CD8-positive, alpha-beta memory T cell (primary cell): ENCODE data around the gene LRRC71. TPM values are rescaled to one million over a fixed set of nuclear protein-coding genes. Genes with fewer than 3 reads are reported as not detected.
A peak's percentile ranks its signal among the peaks of the same experiment; 100 is the strongest.

Experiments
- CTCF ChIA-PET: fragments of 350-600 bp; sonication (Branson Sonifier 250); formaldehyde crosslinking; loops from one replicate; lab custom pipeline; 2021; ENCODE audit warnings: antibody characterized with exemption; lab: Charles Lee
- POLR2A ChIA-PET: fragments of 350-600 bp; sonication (Branson Sonifier 250); formaldehyde crosslinking; loops from one replicate; lab custom pipeline; 2021; ENCODE audit warnings: antibody characterized with exemption; lab: Charles Lee
- DNase-seq, 5 donors: peaks; one replicate each; pipeline versions ENCODE4 v3.0.0 to v3.0.0-alpha.2; 2020 to 2022; ENCODE audit warnings: mixed read lengths in 1 of 5
- H3K27ac ChIP-seq: one replicate; pipeline ENCODE4 v1.7.0; 2013; ENCODE audit warnings: low read depth, mild to moderate bottlenecking, low read length, moderate library complexity
- H3K27me3 ChIP-seq: 2 replicates; pipeline ENCODE4 v1.7.0; 2013; ENCODE audit warnings: low read length, mild to moderate bottlenecking; ENCODE audit not compliant: insufficient read depth, poor library complexity, severe bottlenecking
- H3K36me3 ChIP-seq: 2 replicates; pipeline ENCODE4 v1.7.0; 2013; ENCODE audit warnings: mild to moderate bottlenecking, low read length, moderate library complexity; ENCODE audit not compliant: insufficient read depth
- H3K4me1 ChIP-seq: 2 replicates; pipeline ENCODE4 v1.7.0; 2013; ENCODE audit warnings: mild to moderate bottlenecking, low read length, moderate library complexity; ENCODE audit not compliant: insufficient read depth
- H3K4me3 ChIP-seq: 2 replicates; pipeline ENCODE4 v1.7.0; 2013; ENCODE audit warnings: mild to moderate bottlenecking, low read length
- H3K9me3 ChIP-seq: 2 replicates; pipeline ENCODE4 v1.7.0; 2013; ENCODE audit warnings: mild to moderate bottlenecking, low read length
- H3K27ac Mint-ChIP-seq, 8 donors: one replicate each; pipeline ENCODE4 v1.8.0; 2020 to 2021; ENCODE audit warnings: mixed read lengths in 8 of 8, mild to moderate bottlenecking in 6 of 8, inconsistent platforms in 3 of 8, moderate library complexity in 3 of 8
- H3K27me3 Mint-ChIP-seq, 2 donors: one replicate each; pipeline ENCODE4 v1.8.0; 2020 to 2021; ENCODE audit warnings: mixed read lengths in 2 of 2, mild to moderate bottlenecking in 1 of 2, moderate library complexity in 1 of 2
- H3K36me3 Mint-ChIP-seq, 3 donors: one replicate each; pipeline ENCODE4 v1.8.0; 2020 to 2021; ENCODE audit warnings: mixed read lengths in 3 of 3, inconsistent platforms in 1 of 3, mild to moderate bottlenecking in 1 of 3
- H3K4me1 Mint-ChIP-seq, 3 donors: one replicate each; pipeline ENCODE4 v1.8.0; 2020 to 2021; ENCODE audit warnings: mixed read lengths in 3 of 3, inconsistent platforms in 1 of 3, mild to moderate bottlenecking in 1 of 3
- H3K4me3 Mint-ChIP-seq, 7 donors: one replicate each; pipeline ENCODE4 v1.8.0; 2020 to 2021; ENCODE audit warnings: mixed read lengths in 7 of 7, mild to moderate bottlenecking in 6 of 7, moderate library complexity in 4 of 7, inconsistent platforms in 2 of 7
- H3K9me3 Mint-ChIP-seq, 5 donors: one replicate each; pipeline ENCODE4 v1.8.0; 2020 to 2022; ENCODE audit warnings: mixed read lengths in 5 of 5, mild to moderate bottlenecking in 3 of 5, moderate library complexity in 2 of 5, inconsistent platforms in 1 of 5
- polyA plus RNA-seq: library from polyadenylated mRNA; unstranded; fragments of 300-500 nt; fragmentation: Illumina TruSeq; gene quantifications from one replicate; pipeline ENCODE4 v1.2.3, GENCODE V29; 2021
- total RNA-seq, 2 experiments: library from RNA; stranded (reverse); gene quantifications; one replicate each; pipeline ENCODE4 v1.2.3, GENCODE V29; 2021

Gene LRRC71
- total and polyA plus RNA-seq, 3 experiments from 2014 or later: not detected

- DNase-seq: no peak
- H3K36me3 ChIP-seq: peaks cover 6% of the 10 kb centered on the region
- H3K27me3 ChIP-seq: no peaks in the 10 kb centered on the region
- no peaks in the 10 kb centered on the region for H3K9me3 ChIP-seq
- no peak overlapping the region for H3K4me3 ChIP-seq
- peak overlapping the region in 1 of 8 donors; percentile 40 for H3K27ac Mint-ChIP-seq
- POLR2A ChIA-PET: no interaction called here
- H3K4me1 ChIP-seq: no peaks in the 10 kb centered on the region
- H3K9me3 Mint-ChIP-seq: no peaks in the 10 kb centered on the region
- H3K4me1 Mint-ChIP-seq: no peaks in the 10 kb centered on the region
- H3K27ac ChIP-seq: no peak overlapping the region
- peaks cover 0 to 13% of the 10 kb centered on the region in 2 donors for H3K27me3 Mint-ChIP-seq
- CTCF ChIA-PET: interaction anchor here (1.1 kb wide), 1 partner anchor 49 kb away, joined by 3 read pairs; the partner anchor contains the start of gene PEAR1
- H3K4me3 Mint-ChIP-seq: no peak overlapping the region
- H3K36me3 Mint-ChIP-seq: peaks cover 9 to 39% (median 14%) of the 10 kb centered on the region in 3 donors
Observed at GRCh38 chr1:156942576-156942975, 22.1 kb downstream of the LRRC71 start.

- H3K27ac Mint-ChIP-seq: no peak overlapping the region
- ChIA-PET POLR2A (no interaction called here), CTCF (interaction anchor here (0.6 kb wide), 1 partner anchor 1009 kb away, joined by 3 read pairs; no protein-coding TSS in a partner anchor)
- DNase-seq: no peak
- Histone ChIP-seq H3K4me1 (no peaks in the 10 kb centered on the region), H3K4me3 (no peak overlapping the region), H3K9me3 (no peaks in the 10 kb centered on the region), H3K27me3 (no peaks in the 10 kb centered on the region), H3K36me3 (peaks cover 6% of the 10 kb centered on the region), H3K27ac (no peak overlapping the region)
- no peak overlapping the region for H3K4me3 Mint-ChIP-seq
- H3K27me3 Mint-ChIP-seq: peaks cover 0 to 13% of the 10 kb centered on the region in 2 donors
- H3K4me1 Mint-ChIP-seq: no peaks in the 10 kb centered on the region
- peaks cover 9 to 44% (median 14%) of the 10 kb centered on the region in 3 donors for H3K36me3 Mint-ChIP-seq
- no peaks in the 10 kb centered on the region for H3K9me3 Mint-ChIP-seq
Observed at GRCh38 chr1:156943756-156944155, 23.3 kb downstream of the LRRC71 start.

- no peak overlapping the region for H3K4me3 Mint-ChIP-seq
- H3K36me3 ChIP-seq: peaks cover 6% of the 10 kb centered on the region
- no peak overlapping the region for H3K27ac ChIP-seq
- peaks cover 9 to 42% (median 14%) of the 10 kb centered on the region in 3 donors for H3K36me3 Mint-ChIP-seq
- H3K9me3 ChIP-seq: no peaks in the 10 kb centered on the region
- no peak overlapping the region for H3K27ac Mint-ChIP-seq
- H3K27me3 ChIP-seq: no peaks in the 10 kb centered on the region
- H3K9me3 Mint-ChIP-seq: no peaks in the 10 kb centered on the region
- peaks cover 0 to 14% of the 10 kb centered on the region in 2 donors for H3K27me3 Mint-ChIP-seq
- no peak overlapping the region for H3K4me3 ChIP-seq
- CTCF ChIA-PET: no interaction called here
- POLR2A ChIA-PET: no interaction called here
- H3K4me1 Mint-ChIP-seq: no peaks in the 10 kb centered on the region
- no peak for DNase-seq
- H3K4me1 ChIP-seq: no peaks in the 10 kb centered on the region
Observed at GRCh38 chr1:156944268-156944667, 23.8 kb downstream of the LRRC71 start.

GRCh38 chr1:156944848-156945247, 24.4 kb downstream of the LRRC71 start:
- Mint-ChIP-seq H3K4me1 (no peaks in the 10 kb centered on the region), H3K27ac (no peak overlapping the region), H3K27me3 (peaks cover 0 to 19% of the 10 kb centered on the region in 2 donors), H3K36me3 (peaks cover 9 to 44% (median 16%) of the 10 kb centered on the region in 3 donors), H3K4me3 (no peak overlapping the region), H3K9me3 (no peaks in the 10 kb centered on the region)
- ChIA-PET CTCF (no interaction called here), POLR2A (no interaction called here)
- DNase-seq: no peak
- H3K4me1 ChIP-seq: no peaks in the 10 kb centered on the region
- no peaks in the 10 kb centered on the region for H3K9me3 ChIP-seq
- no peaks in the 10 kb centered on the region for H3K27me3 ChIP-seq
- peaks cover 6% of the 10 kb centered on the region for H3K36me3 ChIP-seq
- H3K27ac ChIP-seq: no peak overlapping the region
- no peak overlapping the region for H3K4me3 ChIP-seq

GRCh38 chr1:156945881-156946661, 25.6 kb downstream of the LRRC71 start:
- H3K4me1 Mint-ChIP-seq: no peaks in the 10 kb centered on the region
- ChIA-PET POLR2A (no interaction called here), CTCF (interaction anchor here (1.4 kb wide), 1 partner anchor 18 kb away, joined by 3 read pairs; no protein-coding TSS in a partner anchor)
- no peaks in the 10 kb centered on the region for H3K9me3 ChIP-seq
- H3K9me3 Mint-ChIP-seq: no peaks in the 10 kb centered on the region
- H3K4me1 ChIP-seq: no peaks in the 10 kb centered on the region
- peaks cover 0 to 14% of the 10 kb centered on the region in 2 donors for H3K27me3 Mint-ChIP-seq
- peaks cover 6% of the 10 kb centered on the region for H3K36me3 ChIP-seq
- no peaks in the 10 kb centered on the region for H3K27me3 ChIP-seq
- H3K4me3 ChIP-seq: no peak overlapping the region
- no peak overlapping the region for H3K4me3 Mint-ChIP-seq
- H3K27ac Mint-ChIP-seq: peak overlapping the region in 1 of 8 donors; percentile 52
- DNase-seq: no peak
- H3K36me3 Mint-ChIP-seq: peaks cover 10 to 40% (median 14%) of the 10 kb centered on the region in 3 donors
- H3K27ac ChIP-seq: no peak overlapping the region

- DNase-seq: no peak
- H3K4me1 ChIP-seq: no peaks in the 10 kb centered on the region
- H3K27me3 ChIP-seq: no peaks in the 10 kb centered on the region
- no peaks in the 10 kb centered on the region for H3K9me3 Mint-ChIP-seq
- no peaks in the 10 kb centered on the region for H3K9me3 ChIP-seq
- no peak overlapping the region for H3K27ac ChIP-seq
- POLR2A ChIA-PET: no interaction called here
- H3K4me3 Mint-ChIP-seq: no peak overlapping the region
- CTCF ChIA-PET: interaction anchor here (1.4 kb wide), 1 partner anchor 17 kb away, joined by 3 read pairs; no protein-coding TSS in a partner anchor
- peak overlapping the region in 1 of 8 donors; percentile 63 for H3K27ac Mint-ChIP-seq
- H3K4me3 ChIP-seq: no peak overlapping the region
- peaks cover 0 to 14% of the 10 kb centered on the region in 2 donors for H3K27me3 Mint-ChIP-seq
- H3K4me1 Mint-ChIP-seq: no peaks in the 10 kb centered on the region
- peaks cover 6% of the 10 kb centered on the region for H3K36me3 ChIP-seq
- H3K36me3 Mint-ChIP-seq: peaks cover 13 to 40% (median 18%) of the 10 kb centered on the region in 3 donors
Observed at GRCh38 chr1:156947127-156947526, 26.7 kb downstream of the LRRC71 start.

GRCh38 chr1:156947818-156948525, 27.5 kb downstream of the LRRC71 start:
- DNase-seq: no peak
- Histone ChIP-seq H3K27ac (no peak overlapping the region), H3K9me3 (no peaks in the 10 kb centered on the region), H3K4me3 (no peak overlapping the region), H3K36me3 (peaks cover 6% of the 10 kb centered on the region), H3K27me3 (no peaks in the 10 kb centered on the region), H3K4me1 (no peaks in the 10 kb centered on the region)
- ChIA-PET CTCF (interaction anchor here (1.4 kb wide), 1 partner anchor 16 kb away, joined by 3 read pairs; no protein-coding TSS in a partner anchor), POLR2A (no interaction called here)
- Mint-ChIP-seq H3K9me3 (no peaks in the 10 kb centered on the region), H3K4me3 (no peak overlapping the region), H3K27me3 (peaks cover 0 to 11% of the 10 kb centered on the region in 2 donors), H3K4me1 (no peaks in the 10 kb centered on the region), H3K36me3 (peaks cover 13 to 36% (median 17%) of the 10 kb centered on the region in 3 donors), H3K27ac (peak overlapping the region in 1 of 8 donors; percentile 59)

- DNase-seq: no peak
- H3K4me3 Mint-ChIP-seq: no peak overlapping the region
- CTCF ChIA-PET: no interaction called here
- Histone ChIP-seq H3K4me1 (no peaks in the 10 kb centered on the region), H3K36me3 (peaks cover 6% of the 10 kb centered on the region), H3K27me3 (no peaks in the 10 kb centered on the region), H3K9me3 (no peaks in the 10 kb centered on the region), H3K27ac (no peak overlapping the region), H3K4me3 (no peak overlapping the region)
- peaks cover 0 to 11% of the 10 kb centered on the region in 2 donors for H3K27me3 Mint-ChIP-seq
- H3K9me3 Mint-ChIP-seq: no peaks in the 10 kb centered on the region
- no peaks in the 10 kb centered on the region for H3K4me1 Mint-ChIP-seq
- peaks cover 13 to 33% (median 13%) of the 10 kb centered on the region in 3 donors for H3K36me3 Mint-ChIP-seq
- POLR2A ChIA-PET: no interaction called here
- H3K27ac Mint-ChIP-seq: peak overlapping the region in 1 of 8 donors; percentile 59
Observed at GRCh38 chr1:156948708-156949107, 28.3 kb downstream of the LRRC71 start.
